MCF 10A (cell line): ENCODE data around the gene MRRF. TPM values are rescaled to one million over a fixed set of nuclear protein-coding genes. Genes with fewer than 3 reads are reported as not detected.

Source experiments
- BruUV-seq: library from RNA; stranded (reverse); fragments of 400-500 nt; replicated peaks from 2 replicates; lab custom pipeline; 2021; lab: Mats Ljungman, UMichigan
- CTCF ChIA-PET: fragments of 300-600 bp; sonication (Branson Sonifier 250); formaldehyde crosslinking; extraction: SDS; loops from one replicate; lab custom pipeline; 2021; ENCODE audit warnings: antibody characterized with exemption, inconsistent platforms; lab: Yijun Ruan, JAX
- POLR2A ChIA-PET: fragments of 300-600, 350-650 bp; sonication (Branson Sonifier 250); formaldehyde crosslinking; extraction: SDS; loops from one replicate; lab custom pipeline; 2020; ENCODE audit warnings: antibody characterized with exemption, inconsistent platforms; lab: Yijun Ruan, JAX
- DNase-seq: peaks from one replicate; pipeline ENCODE4 v3.0.0-alpha.2; 2018; ENCODE audit not compliant: unreplicated experiment
- H3K27ac Mint-ChIP-seq: one replicate; pipeline ENCODE4 v1.8.0; 2022; ENCODE audit warnings: mild to moderate bottlenecking, low read depth, mixed read lengths; ENCODE audit not compliant: unreplicated experiment
- H3K27me3 Mint-ChIP-seq: one replicate; pipeline ENCODE4 v1.8.0; 2022; ENCODE audit warnings: mixed read lengths; ENCODE audit not compliant: insufficient read depth, unreplicated experiment
- H3K36me3 Mint-ChIP-seq: one replicate; pipeline ENCODE4 v1.8.0; 2022; ENCODE audit warnings: mild to moderate bottlenecking, moderate library complexity, mixed read lengths; ENCODE audit not compliant: insufficient read depth, unreplicated experiment
- H3K4me1 Mint-ChIP-seq: one replicate; pipeline ENCODE4 v1.8.0; 2022; ENCODE audit warnings: mixed read lengths; ENCODE audit not compliant: insufficient read depth, unreplicated experiment
- H3K4me3 Mint-ChIP-seq: one replicate; pipeline ENCODE4 v1.8.0; 2022; ENCODE audit warnings: mild to moderate bottlenecking, moderate library complexity, mixed read lengths; ENCODE audit not compliant: unreplicated experiment
- H3K9me3 Mint-ChIP-seq: one replicate; pipeline ENCODE4 v1.8.0; 2022; ENCODE audit warnings: mixed read lengths; ENCODE audit not compliant: unreplicated experiment
- CTCF ChIP-seq: fragments of 200-600 bp; IDR thresholded peaks from one replicate; pipeline ENCODE4 v1.8.0; 2022; ENCODE audit warnings: antibody characterized with exemption, mild to moderate bottlenecking; ENCODE audit not compliant: unreplicated experiment
- intact Hi-C: fragments of 100-400 bp; cut with micrococcal nuclease; formaldehyde crosslinking; loops from 2 replicates; pipeline ENCODE4 v1.14.1; 2022
- total RNA-seq: library from RNA; stranded (reverse); gene quantifications from 2 replicates; pipeline ENCODE4 v1.2.3, GENCODE V29; 2022

MRRF gene
- total RNA-seq, 1 experiment from 2014 or later = 90.3 TPM

- no peak overlapping the region for H3K27ac Mint-ChIP-seq
- intact Hi-C loops = no loop called here
- H3K9me3 Mint-ChIP-seq = no peaks in the 10 kb centered on the region
- CTCF ChIA-PET = interaction anchor here (0.6 to 2.5 kb wide), 5 partner anchors 16 to 677 kb away, joined by 3 to 10 read pairs (median 4); no protein-coding TSS in a partner anchor
- peak; percentile 16 for DNase-seq
- H3K27me3 Mint-ChIP-seq = peaks cover 15% of the 10 kb centered on the region
- no TSS peak for BruUV-seq
- POLR2A ChIA-PET = interaction anchor here (0.8 kb wide), 1 partner anchor 723 kb away, joined by 3 read pairs; no protein-coding TSS in a partner anchor
- no peak overlapping the region for H3K4me3 Mint-ChIP-seq
- H3K36me3 Mint-ChIP-seq = peaks cover 10% of the 10 kb centered on the region
- TF ChIP-seq CTCF = no peak
- H3K4me1 Mint-ChIP-seq = peaks cover 5% of the 10 kb centered on the region
These were observed 70.2 kb downstream of the MRRF start for GRCh38 chr9:122334916-122335315.

GRCh38 chr9:122336189-122336588 lies 71.5 kb downstream of the MRRF start:
- H3K4me3 Mint-ChIP-seq = no peak overlapping the region
- H3K4me1 Mint-ChIP-seq = peaks cover 7% of the 10 kb centered on the region
- H3K27ac Mint-ChIP-seq = no peak overlapping the region
- POLR2A ChIA-PET = interaction anchor here (0.6 to 0.7 kb wide), 2 partner anchors 17 to 713 kb away, joined by 4 read pairs; no protein-coding TSS in a partner anchor
- no TSS peak for BruUV-seq
- H3K9me3 Mint-ChIP-seq = no peaks in the 10 kb centered on the region
- TF ChIP-seq CTCF = no peak
- H3K36me3 Mint-ChIP-seq = peaks cover 10% of the 10 kb centered on the region
- peaks cover 20% of the 10 kb centered on the region for H3K27me3 Mint-ChIP-seq
- intact Hi-C loops = no loop called here
- DNase-seq = no peak
- CTCF ChIA-PET = interaction anchor here (1.1 to 1.7 kb wide), 5 partner anchors 9 to 238 kb away, joined by 3 to 6 read pairs (median 3); no protein-coding TSS in a partner anchor

- H3K27me3 Mint-ChIP-seq = peaks cover 20% of the 10 kb centered on the region
These were observed 72.3 kb downstream of the MRRF start for GRCh38 chr9:122336866-122337555.

More at GRCh38 chr9:122336866-122337555, 72.3 kb downstream of the MRRF start:
- CTCF ChIA-PET = interaction anchor here (1.1 to 4.0 kb wide), 6 partner anchors 9 to 239 kb away, joined by 3 to 25 read pairs (median 4); no protein-coding TSS in a partner anchor
- Mint-ChIP-seq H3K4me1 (peaks cover 7% of the 10 kb centered on the region), H3K9me3 (no peaks in the 10 kb centered on the region), H3K27ac (no peak overlapping the region), H3K4me3 (no peak overlapping the region), H3K36me3 (peaks cover 4% of the 10 kb centered on the region)
- no peak for TF ChIP-seq CTCF
- intact Hi-C loops = no loop called here
- no TSS peak for BruUV-seq
- no peak for DNase-seq
- POLR2A ChIA-PET = interaction anchor here (0.7 kb wide), 1 partner anchor 14 kb away, joined by 3 read pairs; no protein-coding TSS in a partner anchor
